Gastrocnemius medialis (tissue), 4 donors: ENCODE results near the gene EGFR. TPM values are rescaled to one million over a fixed set of nuclear protein-coding genes. Genes with fewer than 3 reads are reported as not detected.

Experiments used
- ATAC-seq, 2 donors: fragments of 150-250 bp; one replicate each; pipeline ENCODE4 v1.9.1; 2016
- DNase-seq, 2 donors: peaks; one replicate each; pipeline ENCODE4 v3.0.0-alpha.2; 2019
- H3K27ac ChIP-seq, 4 donors: fragments of 200-600 bp; sonication (generic); 1 replicate in 1 of 4; 2 replicates in 3 of 4; pipeline ENCODE4 v1.5.1; 2016 to 2018; ENCODE audit warnings: mild to moderate bottlenecking in 2 of 4, moderate library complexity in 1 of 4
- H3K27me3 ChIP-seq, 3 donors: fragments of 200-600 bp; sonication (generic) in 2 of 3; 1 replicate in 1 of 3; 2 replicates in 2 of 3; pipeline versions ENCODE4 v1.5.1 to v1.6.0; 2016 to 2019; ENCODE audit warnings: mild to moderate bottlenecking in 1 of 3, moderate library complexity in 1 of 3
- H3K36me3 ChIP-seq, 2 donors: fragments of 200-600 bp; sonication (generic) in 1 of 2; one replicate each; pipeline ENCODE4 v1.5.1; 2017 to 2018
- H3K4me1 ChIP-seq, 2 donors: fragments of 200-600 bp; sonication (generic) in 1 of 2; one replicate each; pipeline ENCODE4 v1.5.1; 2016 to 2017; ENCODE audit warnings: mild to moderate bottlenecking in 2 of 2
- H3K4me3 ChIP-seq, 4 donors: fragments of 200-600 bp; sonication (generic) in 3 of 4; 1 replicate in 1 of 4; 2 replicates in 3 of 4; pipeline ENCODE4 v1.5.1; 2016 to 2019; ENCODE audit warnings: mild to moderate bottlenecking in 2 of 4
- H3K9me3 ChIP-seq, 3 donors: fragments of 200-600 bp; sonication (generic) in 2 of 3; 1 replicate in 1 of 3; 2 replicates in 2 of 3; pipeline ENCODE4 v1.5.1; 2016 to 2019
- CTCF ChIP-seq, 5 experiments: fragments of 450-650 bp in 3 of 5; fragments of 200-600 bp in 2 of 5; sonication (generic) in 2 of 5; IDR thresholded peaks in 4 of 5; conservative IDR thresholded peaks in 1 of 5; 1 replicate in 4 of 5; 2 replicates in 1 of 5; pipeline ENCODE4 v1.5.1; 2016 to 2019; ENCODE audit warnings: antibody characterized with exemption in 5 of 5, mild to moderate bottlenecking in 3 of 5, moderate library complexity in 3 of 5
- POLR2A ChIP-seq, 2 donors: fragments of 450-650 bp; IDR thresholded peaks; one replicate each; pipeline ENCODE4 v1.6.1; 2017; ENCODE audit warnings: antibody characterized with exemption in 2 of 2, mild to moderate bottlenecking in 2 of 2, moderate library complexity in 2 of 2
- in situ Hi-C, 4 donors: fragments of 200-750 bp; cut with MboI; loops; one replicate each; pipeline versions ENCODE4 v1.15.0 to v1.8.0; 2017; ENCODE audit warnings: low sequenced_read_pairs in 4 of 4
- intact Hi-C: fragments of 100-400 bp; cut with DNase I; formaldehyde crosslinking; loops from one replicate; pipeline ENCODE4 v1.15.1; 2023; ENCODE audit warnings: low total_unique reads
- total RNA-seq, 4 donors: library from RNA; depleted of rRNA; stranded (reverse); fragments of >200 nt; gene quantifications; one replicate each; pipeline versions ENCODE4 v1.1.0 to v1.2.3, GENCODE V29; 2016

The EGFR gene
- total RNA-seq, 4 donors from 2014 or later, result 28.0 to 34.8 (median 29.4) TPM

- Histone ChIP-seq H3K27me3 (peaks cover 0 to 8% (median 5%) of the 10 kb centered on the region in 3 donors), H3K4me3 (peak overlapping the region; percentile 71 to 86 (median 74)), H3K9me3 (no peaks in the 10 kb centered on the region), H3K36me3 (no peaks in the 10 kb centered on the region), H3K27ac (peak overlapping the region; percentile 90 to 95 (median 91)), H3K4me1 (peaks cover 0 to under 1% of the 10 kb centered on the region in 2 donors)
- DNase-seq (peak in 1 of 2 donors; percentile 30), ATAC-seq (peak; percentile 19 to 43)
- intact Hi-C loops, result loop anchor here (2.0 to 5.0 kb wide), 3 partner anchors 55 to 233 kb away; no protein-coding TSS in a partner anchor
- TF ChIP-seq CTCF (IDR thresholded peaks at IDR 0.05 in 4 of 5, conservative IDR thresholded peaks at IDR 0.05 in 1 of 5) (peak in 2 of 5 experiments; percentile 8 to 14), POLR2A (IDR thresholded peaks at IDR 0.05) (peak in 1 of 2 donors; percentile 2)
- in situ Hi-C loops, result loop anchor here in 2 of 4 donors (10.0 to 25.0 kb wide), 3 partner anchors 115 to 235 kb away; no protein-coding TSS in a partner anchor
Observed at GRCh38 chr7:55019691-55020465, 1.1 kb downstream of the EGFR start.

GRCh38 chr7:55020466-55020871 is 1.7 kb downstream of the EGFR start:
- in situ Hi-C loops, result loop anchor here in 1 of 4 donors (25.0 kb wide), 1 partner anchor 233 kb away; no protein-coding TSS in a partner anchor

GRCh38 chr7:55021053-55021452 is 2.2 kb downstream of the EGFR start:
- intact Hi-C loops, result no loop called here
- no peak for ATAC-seq
- Histone ChIP-seq H3K36me3 (no peaks in the 10 kb centered on the region), H3K9me3 (no peaks in the 10 kb centered on the region), H3K27me3 (peaks cover 0 to 8% (median 5%) of the 10 kb centered on the region in 3 donors), H3K27ac (peak overlapping the region; percentile 90 to 95 (median 91)), H3K4me3 (peak overlapping the region; percentile 45 to 86 (median 74)), H3K4me1 (peaks cover 0 to 10% of the 10 kb centered on the region in 2 donors)
- no peak for DNase-seq
- TF ChIP-seq POLR2A (IDR thresholded peaks at IDR 0.05) (no peak), CTCF (IDR thresholded peaks at IDR 0.05 in 4 of 5, conservative IDR thresholded peaks at IDR 0.05 in 1 of 5) (no peak)
- in situ Hi-C loops, result loop anchor here in 1 of 4 donors (25.0 kb wide), 1 partner anchor 234 kb away; no protein-coding TSS in a partner anchor

More at GRCh38 chr7:55020466-55020871, 1.7 kb downstream of the EGFR start:
- ATAC-seq, result peak; percentile 26 to 32
- Histone ChIP-seq H3K36me3 (no peaks in the 10 kb centered on the region), H3K9me3 (no peaks in the 10 kb centered on the region), H3K4me3 (peak overlapping the region; percentile 71 to 86 (median 74)), H3K4me1 (peaks cover 0 to 5% of the 10 kb centered on the region in 2 donors), H3K27me3 (peaks cover 0 to 8% (median 5%) of the 10 kb centered on the region in 3 donors), H3K27ac (peak overlapping the region; percentile 90 to 95 (median 91))
- TF ChIP-seq CTCF (IDR thresholded peaks at IDR 0.05 in 4 of 5, conservative IDR thresholded peaks at IDR 0.05 in 1 of 5) (no peak), POLR2A (IDR thresholded peaks at IDR 0.05) (no peak)
- peak; percentile 41 to 73 for DNase-seq
- intact Hi-C loops, result no loop called here

GRCh38 chr7:55022002-55022985 is 3.5 kb downstream of the EGFR start:
- Histone ChIP-seq H3K27me3 (peaks cover 0 to 8% (median 5%) of the 10 kb centered on the region in 3 donors), H3K4me1 (peaks cover 2 to 20% of the 10 kb centered on the region in 2 donors), H3K4me3 (peak overlapping the region in 3 of 4 donors; percentile 45 to 86 (median 75)), H3K36me3 (no peaks in the 10 kb centered on the region), H3K9me3 (no peaks in the 10 kb centered on the region), H3K27ac (peak overlapping the region; percentile 90 to 95 (median 91))
- in situ Hi-C loops (loop anchor here in 1 of 4 donors (25.0 kb wide), 1 partner anchor 235 kb away; no protein-coding TSS in a partner anchor), intact Hi-C loops (no loop called here)
- TF ChIP-seq POLR2A (IDR thresholded peaks at IDR 0.05) (peak in 1 of 2 donors; percentile 9), CTCF (IDR thresholded peaks at IDR 0.05 in 4 of 5, conservative IDR thresholded peaks at IDR 0.05 in 1 of 5) (no peak)
- no peak for ATAC-seq
- peak in 1 of 2 donors; percentile 36 for DNase-seq
